ENCODE measurements around the gene RNF223.

DNA sequence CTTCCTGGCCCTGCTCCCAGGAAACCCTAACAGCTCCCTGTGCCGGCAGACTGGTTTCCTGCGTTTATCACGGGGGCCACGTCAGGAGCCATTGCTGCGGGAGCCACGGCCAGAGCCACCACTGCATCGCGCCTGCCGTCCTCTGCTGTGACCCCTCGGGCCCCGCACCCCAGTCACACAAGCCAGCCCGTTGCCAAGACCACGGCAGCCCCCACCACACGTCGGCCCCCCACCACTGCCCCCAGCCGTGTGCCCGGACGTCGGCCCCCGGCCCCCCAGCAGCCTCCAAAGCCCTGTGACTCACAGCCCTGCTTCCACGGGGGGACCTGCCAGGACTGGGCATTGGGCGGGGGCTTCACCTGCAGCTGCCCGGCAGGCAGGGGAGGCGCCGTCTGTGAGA, 26.1 kb downstream of the RNF223 start:
- TF ChIP-seq, protein P1, sequence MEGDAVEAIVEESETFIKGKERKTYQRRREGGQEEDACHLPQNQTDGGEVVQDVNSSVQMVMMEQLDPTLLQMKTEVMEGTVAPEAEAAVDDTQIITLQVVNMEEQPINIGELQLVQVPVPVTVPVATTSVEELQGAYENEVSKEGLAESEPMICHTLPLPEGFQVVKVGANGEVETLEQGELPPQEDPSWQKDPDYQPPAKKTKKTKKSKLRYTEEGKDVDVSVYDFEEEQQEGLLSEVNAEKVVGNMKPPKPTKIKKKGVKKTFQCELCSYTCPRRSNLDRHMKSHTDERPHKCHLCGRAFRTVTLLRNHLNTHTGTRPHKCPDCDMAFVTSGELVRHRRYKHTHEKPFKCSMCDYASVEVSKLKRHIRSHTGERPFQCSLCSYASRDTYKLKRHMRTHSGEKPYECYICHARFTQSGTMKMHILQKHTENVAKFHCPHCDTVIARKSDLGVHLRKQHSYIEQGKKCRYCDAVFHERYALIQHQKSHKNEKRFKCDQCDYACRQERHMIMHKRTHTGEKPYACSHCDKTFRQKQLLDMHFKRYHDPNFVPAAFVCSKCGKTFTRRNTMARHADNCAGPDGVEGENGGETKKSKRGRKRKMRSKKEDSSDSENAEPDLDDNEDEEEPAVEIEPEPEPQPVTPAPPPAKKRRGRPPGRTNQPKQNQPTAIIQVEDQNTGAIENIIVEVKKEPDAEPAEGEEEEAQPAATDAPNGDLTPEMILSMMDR (conservative IDR thresholded peaks at IDR 0.05; ENCODE audit: low read depth, low read length): no peak
- TF ChIP-seq EZH2 (IDR thresholded peaks at IDR 0.05; ENCODE audit: low read length, unreplicated experiment): no peak
